Smooth muscle cell of the coronary artery (primary cell): ENCODE results near the gene ZNF471. TPM values are rescaled to one million over a fixed set of nuclear protein-coding genes. Genes with fewer than 3 reads are reported as not detected.

Experiments
- total RNA-seq: library from RNA; depleted of rRNA; stranded (reverse); fragments of >200 nt; gene quantifications from 2 replicates; pipeline ENCODE4 v1.2.3, GENCODE V29; 2014; ENCODE audit warnings: low replicate concordance

ZNF471 gene
- total RNA-seq, result 2.9 and 5.7 TPM in 2 replicates

GRCh38 chr19:56507446-56508289 lies at the start of gene ZNF471:
TSS of gene ZNF471 (plus strand) at chr19:56507855. CDS start at chr19:56511572, 3,717 bp downstream.

GRCh38 chr19:56476651-56477428 lies 30.8 kb upstream of the ZNF471 start, which contains the start of gene ZNF667:
TSS of gene ZNF667 (minus strand) at chr19:56477345. CDS start at chr19:56462370, 14,975 bp downstream.

GRCh38 chr19:56538761-56539263 lies 31.2 kb downstream of the ZNF471 start, which contains the start of gene ZFP28:
TSS of gene ZFP28 (plus strand) at chr19:56538948. CDS start at chr19:56539019, 71 bp downstream.

GRCh38 chr19:56567274-56568120 lies 59.8 kb downstream of the ZNF471 start, which contains the start of gene ZNF470:
TSS of gene ZNF470 (plus strand) at chr19:56567468. CDS start at chr19:56570312, 2,844 bp downstream.

Other genes starting within 250 kb of the ZNF471 start
- not detected in 2 replicates for gene EDDM13, start 235.1 kb upstream of the ZNF471 start, total RNA-seq
- gene ZSCAN5A, start 193.0 kb upstream of the ZNF471 start, total RNA-seq, result 4.6 and 5.0 TPM in 2 replicates
- gene ZNF582, start 114.3 kb upstream of the ZNF471 start, total RNA-seq, result 2.9 and 3.9 TPM in 2 replicates
- gene ZNF583, start 103.5 kb upstream of the ZNF471 start, total RNA-seq, result 6.3 and 12.6 TPM in 2 replicates
- gene ZNF667, start 30.5 kb upstream of the ZNF471 start, total RNA-seq, result 4.3 and 4.4 TPM in 2 replicates
- gene ZFP28, start 31.1 kb downstream of the ZNF471 start, total RNA-seq, result 2.7 and 7.8 TPM in 2 replicates
- gene ZNF470, start 59.6 kb downstream of the ZNF471 start, total RNA-seq, result 4.7 and 7.8 TPM in 2 replicates
- gene ZNF71, start 87.4 kb downstream of the ZNF471 start, total RNA-seq, result 6.8 and 8.3 TPM in 2 replicates
- gene SMIM17, start 135.3 kb downstream of the ZNF471 start, total RNA-seq, result 0.38 TPM in 1 of 2 replicates, not detected in the other
- gene ZNF835, start 163.9 kb downstream of the ZNF471 start, total RNA-seq, result 0.08 and 3.4 TPM in 2 replicates